ENCODE measurements around the gene PREB.
"Not testable (repeated sequence)": the region's sequence is repeated elsewhere in the genome, so short reads cannot be mapped to it uniquely, and the experiment has no call there.

Gene PREB, protein sequence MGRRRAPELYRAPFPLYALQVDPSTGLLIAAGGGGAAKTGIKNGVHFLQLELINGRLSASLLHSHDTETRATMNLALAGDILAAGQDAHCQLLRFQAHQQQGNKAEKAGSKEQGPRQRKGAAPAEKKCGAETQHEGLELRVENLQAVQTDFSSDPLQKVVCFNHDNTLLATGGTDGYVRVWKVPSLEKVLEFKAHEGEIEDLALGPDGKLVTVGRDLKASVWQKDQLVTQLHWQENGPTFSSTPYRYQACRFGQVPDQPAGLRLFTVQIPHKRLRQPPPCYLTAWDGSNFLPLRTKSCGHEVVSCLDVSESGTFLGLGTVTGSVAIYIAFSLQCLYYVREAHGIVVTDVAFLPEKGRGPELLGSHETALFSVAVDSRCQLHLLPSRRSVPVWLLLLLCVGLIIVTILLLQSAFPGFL

DNA sequence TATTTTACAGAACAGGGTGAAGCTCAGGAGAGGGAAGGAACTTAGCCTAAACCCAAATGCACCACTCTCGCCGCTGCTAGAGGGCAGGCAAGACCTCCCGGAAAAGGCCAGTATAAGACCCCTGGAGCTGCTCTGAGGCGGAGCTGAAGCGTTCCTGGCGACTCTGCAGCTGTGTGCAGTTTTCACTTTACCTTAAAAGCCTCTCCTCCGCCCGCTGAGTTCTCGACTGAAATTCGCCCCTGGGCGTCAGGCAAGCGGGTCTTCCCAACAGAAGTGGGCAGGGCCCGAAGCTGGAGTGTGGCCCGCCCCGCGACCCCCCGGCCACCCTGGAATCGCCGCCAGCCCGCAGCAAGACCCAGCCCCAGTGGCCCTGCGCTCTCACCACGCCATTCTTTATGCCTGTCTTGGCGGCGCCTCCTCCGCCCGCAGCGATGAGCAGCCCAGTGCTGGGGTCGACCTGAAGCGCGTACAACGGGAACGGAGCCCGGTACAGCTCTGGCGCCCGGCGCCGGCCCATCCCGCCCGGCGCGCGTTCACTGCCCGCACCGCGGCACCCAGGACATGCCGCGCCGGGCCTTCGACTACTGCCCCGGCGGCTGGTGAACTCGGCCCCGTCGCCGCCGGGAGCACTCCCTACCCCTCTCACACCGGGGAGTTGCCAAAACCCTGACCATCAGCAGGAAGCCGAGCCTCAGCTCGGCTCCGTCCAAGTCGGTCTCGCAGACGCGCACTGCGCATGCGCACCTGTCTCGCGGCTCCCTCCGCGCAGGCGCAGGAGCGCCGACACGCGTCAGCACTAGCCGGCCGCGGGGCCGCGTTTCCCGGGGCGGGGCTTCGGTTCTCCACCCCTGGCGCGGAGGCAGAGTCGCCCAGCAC is at the start of gene PREB:
PREB (minus strand) TSS at position 732 of the 876 bp plus-strand sequence; CDS start at position 517, 215 bp downstream.
- ATAC-seq: peak; percentile 95 to 96

DNA sequence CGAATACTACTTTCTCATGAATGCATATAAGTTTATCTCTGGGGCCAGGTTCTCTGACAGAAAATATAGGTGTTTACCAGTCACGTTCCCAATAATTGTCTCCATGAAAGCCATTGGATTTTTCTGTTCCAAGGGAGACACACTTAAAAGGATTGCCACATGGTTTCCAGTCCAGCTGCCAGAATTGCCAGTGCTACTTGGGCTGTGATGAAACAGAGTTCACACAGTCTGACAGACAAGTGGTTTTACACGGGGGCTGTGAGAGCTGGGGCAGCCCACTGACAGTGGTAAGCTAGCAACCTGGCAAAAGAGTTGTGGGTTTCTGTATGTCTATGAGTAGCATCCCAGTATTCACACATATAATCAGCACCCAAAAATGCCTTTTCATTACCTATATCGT is 49.7 kb upstream of the PREB start:
- no peak for ATAC-seq

DNA sequence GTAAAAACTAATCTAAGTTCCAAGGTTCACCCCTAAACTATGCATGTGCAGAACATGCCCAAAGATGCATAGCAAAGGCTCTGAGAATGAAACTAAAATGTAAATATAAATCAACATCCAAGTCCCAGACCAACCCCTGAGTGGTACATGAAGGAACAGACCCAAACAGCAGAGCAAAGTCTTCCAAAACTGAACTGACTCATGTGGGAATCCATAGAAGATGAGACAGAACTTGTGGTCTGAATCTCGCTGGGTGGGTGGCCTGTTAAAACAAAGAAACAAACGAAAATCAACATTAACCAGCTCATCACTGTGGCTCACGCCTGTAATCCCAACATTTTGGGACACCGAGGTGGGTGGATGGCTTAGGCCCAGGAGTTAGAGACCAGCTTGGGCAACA is 47.9 kb upstream of the PREB start:
- no peak for ATAC-seq

DNA sequence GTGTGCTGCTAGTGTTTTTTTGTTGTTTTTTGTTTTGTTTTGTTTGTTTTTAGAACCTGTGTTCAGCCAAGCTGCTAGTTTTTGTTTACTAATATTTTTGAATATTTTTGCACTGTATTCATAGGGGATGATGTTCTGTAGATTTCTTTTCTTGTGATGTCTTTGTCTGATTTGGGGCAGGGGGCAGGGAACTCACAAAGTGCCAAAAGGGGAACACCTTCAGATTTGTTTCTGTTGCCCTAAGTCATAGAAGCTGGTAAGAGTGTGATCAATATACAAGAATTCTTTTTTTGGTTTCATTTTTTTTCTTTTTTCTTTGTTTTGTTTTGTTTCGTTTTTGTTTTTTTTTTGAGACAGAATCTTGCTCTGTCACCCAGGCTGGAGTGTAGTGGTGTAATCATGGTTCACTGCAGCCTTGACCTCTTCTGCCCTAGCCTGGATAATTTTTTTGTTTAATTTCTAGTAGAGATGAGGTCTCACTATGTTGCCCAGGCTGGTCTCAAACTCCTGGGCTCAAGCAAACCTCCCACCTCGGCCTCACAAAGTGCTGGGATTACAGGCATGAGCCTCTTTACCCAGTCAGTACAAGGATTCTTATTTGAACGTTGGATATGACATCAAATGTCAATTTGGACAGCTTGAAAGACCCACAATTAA is 45.0 kb upstream of the PREB start:
- ATAC-seq: no peak

DNA sequence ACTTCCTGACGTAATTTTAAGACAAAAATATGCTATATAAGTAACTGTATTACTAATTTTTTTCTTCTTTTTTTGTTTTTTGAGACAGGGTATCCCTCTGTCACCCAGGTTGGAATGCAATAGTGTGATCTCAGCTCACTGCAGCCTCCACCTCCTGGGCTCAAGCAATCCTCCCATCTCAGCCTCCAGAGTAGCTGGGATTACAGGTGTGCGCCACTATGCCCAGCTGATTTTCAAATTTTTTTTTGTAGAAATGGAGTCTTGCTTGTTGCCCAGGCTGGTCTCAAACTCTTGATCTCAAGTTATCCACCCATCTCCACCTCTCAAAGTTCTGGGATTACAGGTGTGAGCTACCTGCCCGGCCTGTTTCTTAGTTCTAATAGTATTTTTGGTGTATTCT is 44.0 kb upstream of the PREB start:
- no peak for ATAC-seq

DNA sequence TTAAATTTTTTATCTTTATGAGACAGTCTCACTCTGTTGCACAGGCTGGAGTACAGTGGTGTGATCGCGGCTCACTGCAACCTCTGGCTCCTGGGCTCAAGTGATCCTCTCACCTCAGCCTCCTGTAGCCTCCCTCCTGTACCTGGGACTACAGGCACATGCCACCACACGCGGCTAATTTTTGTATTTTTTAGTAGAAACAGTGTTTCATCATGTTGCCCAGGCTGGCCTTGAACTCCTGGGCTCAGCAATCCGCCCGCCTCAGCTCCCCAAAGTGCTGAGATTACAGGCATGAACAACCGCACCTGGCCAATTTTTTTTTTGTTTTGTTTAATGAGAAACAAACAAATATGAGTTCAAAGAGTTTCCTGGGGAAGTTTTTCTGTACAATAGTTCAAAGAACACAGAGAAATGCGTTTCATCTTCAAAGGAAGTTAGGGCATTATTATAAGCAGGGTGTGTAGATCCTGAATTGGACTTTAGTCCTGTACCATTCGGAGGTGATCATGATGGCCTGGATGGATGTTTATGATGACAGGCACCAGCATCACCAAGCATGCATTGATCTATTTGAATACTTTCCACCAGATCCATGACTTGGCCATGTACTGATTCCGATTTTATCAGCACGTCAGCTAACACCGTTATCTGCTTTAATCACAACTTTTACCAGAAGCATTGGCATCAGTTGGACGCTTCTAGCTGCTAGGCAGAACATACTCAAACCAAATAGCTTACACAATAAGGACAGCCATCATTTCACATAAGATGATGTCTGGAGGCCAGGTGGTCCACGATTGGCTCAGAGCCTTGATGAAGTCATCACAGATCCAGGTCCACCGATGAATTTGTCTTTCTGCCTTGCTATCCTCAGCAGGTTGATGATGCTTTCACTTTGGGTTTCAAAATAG is 43.3 kb upstream of the PREB start:
- ATAC-seq: no peak

DNA sequence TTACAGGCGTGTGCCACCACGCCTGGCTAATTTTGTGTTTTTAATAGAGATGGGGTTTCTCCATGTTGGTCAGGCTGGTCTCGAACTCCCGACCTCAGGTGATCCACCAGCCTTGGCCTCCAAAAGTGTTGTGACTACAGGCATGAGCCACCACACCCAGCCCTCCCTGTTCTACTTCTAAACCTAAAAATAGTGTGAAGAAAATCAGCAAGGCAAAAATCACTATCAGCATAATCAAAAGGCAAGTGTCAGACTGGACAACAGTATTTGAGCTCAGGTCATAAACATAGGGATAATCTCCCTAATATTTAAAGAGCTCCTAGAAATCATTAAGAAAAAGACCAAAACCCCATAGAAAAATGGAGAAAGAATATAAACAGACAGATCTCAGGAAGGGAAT is 41.3 kb upstream of the PREB start:
- not testable (repeated sequence) for ATAC-seq

DNA sequence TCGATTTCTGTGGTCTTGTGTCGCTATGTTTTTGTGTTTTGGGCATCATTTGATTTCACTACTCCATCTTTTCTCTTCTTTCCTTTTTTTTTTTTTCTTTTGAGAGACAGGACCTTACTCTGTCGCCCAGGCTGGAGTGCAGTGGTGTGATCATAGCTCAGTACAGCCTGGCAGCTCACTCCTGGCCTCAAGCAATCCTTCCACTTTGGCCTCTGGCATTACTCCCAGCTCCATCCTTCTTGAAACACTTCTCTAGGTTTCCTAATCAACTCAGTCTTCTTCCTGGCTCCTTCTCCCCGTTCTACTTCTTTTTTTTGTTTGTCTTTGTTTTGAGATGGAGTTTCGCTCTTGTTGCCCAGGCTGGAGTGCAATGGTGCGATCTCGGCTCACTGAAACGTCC is 40.9 kb upstream of the PREB start:
- no peak for ATAC-seq

DNA sequence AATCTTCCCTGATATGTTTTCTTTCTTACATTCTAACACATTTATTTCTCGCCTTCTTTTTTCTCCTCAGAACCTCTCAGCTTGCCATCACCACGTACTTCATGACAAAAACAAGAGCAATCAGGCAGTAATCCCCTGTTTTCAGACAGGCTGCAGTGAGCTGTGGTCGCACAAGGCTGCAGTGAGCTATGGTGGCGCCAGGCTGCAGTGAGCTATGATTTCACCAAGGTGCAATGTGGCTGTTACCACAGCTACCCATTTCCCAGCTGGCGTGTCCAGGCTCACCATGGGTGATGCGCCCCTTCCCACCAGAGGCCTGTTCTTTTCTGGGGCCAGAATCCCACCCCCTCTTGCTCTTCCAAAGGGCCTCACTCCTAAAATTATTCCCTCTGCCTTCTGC is 40.2 kb upstream of the PREB start:
- no peak for ATAC-seq

DNA sequence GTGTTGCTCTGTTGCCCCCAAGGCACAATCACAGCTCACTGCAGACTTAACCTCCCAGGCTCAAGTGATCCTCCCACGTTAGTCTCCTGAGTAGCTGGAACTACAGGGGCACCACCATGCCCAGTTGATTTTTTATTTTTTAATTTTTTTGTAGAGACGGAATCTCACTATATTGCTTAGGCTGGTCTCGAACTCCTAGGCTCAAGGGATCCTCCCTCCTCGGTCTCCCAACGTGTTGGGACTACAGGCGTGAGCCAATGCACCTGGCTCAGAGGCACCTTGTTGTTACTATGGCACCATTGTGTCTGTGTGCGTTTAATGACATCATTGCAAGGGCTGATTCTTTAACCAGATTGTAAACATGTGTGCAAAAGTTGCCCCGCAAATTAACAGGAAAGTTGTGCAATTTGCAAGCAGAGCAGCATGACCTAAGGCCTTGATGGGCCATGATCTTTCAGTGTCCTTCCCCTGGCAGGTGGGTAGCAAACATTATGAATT is 37.0 kb upstream of the PREB start:
- ATAC-seq: no peak

DNA sequence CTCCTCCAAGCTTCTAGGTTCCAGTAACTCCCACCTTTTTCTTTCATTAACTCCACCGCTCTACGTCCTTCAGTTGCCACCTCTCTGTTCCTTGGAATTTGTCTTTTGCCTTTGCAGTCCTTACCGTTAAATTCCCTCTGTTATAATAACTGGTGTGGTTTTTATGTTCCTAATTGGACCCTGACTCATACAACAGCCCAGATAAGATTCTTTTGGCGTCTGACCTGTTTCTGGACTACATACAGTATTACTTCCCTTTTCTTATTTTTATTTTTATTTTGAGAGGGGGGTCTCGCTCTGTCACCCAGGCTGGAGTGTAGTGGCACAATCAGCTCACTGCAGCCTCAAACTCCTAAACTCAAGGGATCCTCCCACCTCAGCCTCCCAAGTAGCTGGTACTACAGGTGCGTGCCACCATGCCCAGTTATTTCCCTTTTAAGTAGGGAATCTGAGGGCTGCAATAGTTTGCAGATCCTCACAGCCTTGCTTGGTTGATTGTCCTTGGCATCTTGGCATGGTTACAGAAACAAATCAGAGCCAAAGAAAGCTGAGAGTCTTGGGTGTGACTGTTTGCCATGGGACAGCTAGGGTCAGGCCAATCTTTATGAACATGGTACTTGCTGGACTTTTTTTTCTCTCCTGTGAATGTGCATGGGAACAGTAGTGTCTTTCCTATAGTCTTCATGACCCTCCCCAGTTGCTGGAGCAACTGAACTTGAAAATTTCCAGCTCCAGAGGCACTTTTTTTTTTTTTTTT is 36.3 kb upstream of the PREB start:
- ATAC-seq: no peak

DNA sequence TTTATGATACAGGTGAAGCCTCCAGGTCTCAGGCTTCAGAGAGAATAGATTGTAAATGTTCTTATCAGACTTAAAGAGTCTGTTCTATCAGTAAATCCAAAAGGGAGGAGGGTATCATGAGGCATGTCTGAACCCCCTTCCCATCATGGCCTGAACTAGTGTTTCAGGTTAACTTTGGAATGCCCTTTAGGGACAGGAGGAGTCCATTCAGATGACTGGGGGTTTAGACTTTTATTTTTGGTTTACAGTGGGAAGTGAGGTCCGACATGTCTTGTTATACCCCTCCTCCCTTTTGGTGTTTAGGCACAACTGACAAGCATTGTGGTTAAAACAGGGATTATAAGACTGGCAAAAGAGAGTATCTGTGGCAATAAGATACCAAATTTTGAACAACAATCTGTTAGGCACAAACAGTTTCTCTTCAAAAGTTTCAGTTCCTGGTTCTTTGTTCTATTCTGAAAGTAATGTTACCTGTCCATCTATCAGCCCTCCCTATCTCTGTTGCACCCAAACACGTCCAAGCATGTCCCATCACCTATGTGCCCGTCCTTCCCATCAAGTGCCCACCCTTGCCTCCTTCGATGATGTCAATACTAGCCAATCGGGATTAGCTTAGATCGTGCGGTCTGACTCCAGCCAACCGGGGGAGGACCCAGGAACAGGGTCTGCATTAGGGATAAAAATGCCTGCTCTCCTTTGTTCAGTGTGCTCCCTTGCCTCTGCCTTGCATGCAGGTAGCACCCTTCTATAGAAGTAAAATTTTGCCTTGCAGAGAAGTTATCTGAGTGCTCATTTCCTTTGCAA is 30.7 kb upstream of the PREB start:
- ATAC-seq: no peak

DNA sequence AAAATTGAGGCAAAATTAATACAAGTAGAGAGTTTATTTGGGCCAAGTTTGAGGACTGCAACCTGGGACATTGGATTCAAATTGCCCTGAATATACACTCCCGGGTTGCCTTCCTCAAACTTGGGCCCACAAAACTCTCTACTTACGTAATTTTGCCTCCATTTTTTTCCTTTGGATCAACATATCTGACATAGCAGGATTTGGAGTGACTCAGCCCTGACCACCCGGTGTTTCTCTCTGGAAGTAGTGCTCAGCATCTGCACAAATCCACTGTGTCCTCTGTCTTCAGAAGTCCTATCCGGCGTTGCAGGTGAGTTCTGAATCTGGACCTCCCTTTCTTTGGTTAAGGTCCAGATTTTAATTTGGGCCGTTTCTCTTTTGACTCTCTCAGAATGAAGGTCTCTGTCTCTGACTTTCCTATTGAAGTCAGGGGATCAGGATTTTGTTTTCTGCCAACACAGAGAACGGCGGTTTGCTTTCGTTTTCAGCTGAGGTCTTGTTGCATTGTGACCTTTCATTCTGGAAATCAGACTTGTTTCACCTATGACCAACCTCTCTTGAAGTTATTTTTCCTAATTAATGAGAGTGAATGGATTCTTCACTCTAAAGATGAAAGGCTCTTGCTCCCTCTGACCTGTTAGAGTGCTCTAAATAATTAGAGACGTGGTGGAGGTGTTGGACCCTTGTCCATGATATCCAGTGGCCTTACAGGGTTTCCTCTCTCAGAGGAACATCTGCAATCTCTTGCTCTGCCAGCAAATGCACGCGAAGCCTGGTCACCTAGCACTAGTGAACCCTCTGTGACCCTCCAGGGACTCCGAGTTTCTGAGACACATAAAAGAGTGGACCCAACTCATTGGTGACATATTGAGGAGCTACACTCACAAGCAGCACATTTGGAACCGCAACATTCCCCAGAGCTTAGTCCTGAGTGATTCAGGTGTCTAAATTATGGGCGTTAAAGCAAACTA is 28.0 kb upstream of the PREB start:
- no peak for ATAC-seq

DNA sequence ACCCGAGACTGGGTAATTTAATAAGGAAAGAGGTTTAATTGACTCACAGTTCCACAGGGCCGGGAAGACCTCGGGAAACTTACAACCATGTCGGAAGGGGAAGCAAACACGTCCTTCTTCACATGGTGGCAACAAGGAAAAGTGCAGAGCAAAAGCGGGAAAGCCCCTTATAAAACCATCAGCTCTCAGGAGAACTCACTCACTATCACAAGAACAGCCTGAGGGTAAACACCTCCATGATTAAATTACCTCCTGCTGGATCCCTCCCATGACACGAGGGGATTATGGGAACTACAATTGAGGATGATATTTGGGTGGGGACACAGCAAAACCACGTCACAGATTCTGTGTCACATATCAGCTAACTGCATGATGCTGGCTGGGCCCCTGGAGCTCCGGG is 25.8 kb upstream of the PREB start:
- ATAC-seq: no peak

DNA sequence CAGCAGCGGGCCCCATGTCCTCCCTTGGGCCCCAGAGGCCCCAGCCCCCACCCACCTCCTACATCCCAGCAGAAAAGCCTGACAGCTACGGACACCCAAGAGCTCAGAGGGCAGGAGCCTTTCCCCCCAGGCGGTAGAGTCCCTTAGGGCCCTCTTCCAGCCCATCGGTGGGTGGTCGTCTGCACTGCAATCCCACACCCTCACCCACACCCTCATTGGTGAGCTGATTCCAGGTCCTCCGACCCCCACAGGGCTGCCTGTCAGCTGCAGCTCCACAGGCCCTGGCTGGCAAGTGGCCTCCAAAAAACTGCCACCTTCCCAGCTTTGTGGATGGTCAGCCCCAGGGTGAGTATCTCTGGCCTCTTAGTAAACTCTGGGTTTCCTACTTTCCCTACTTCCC is 24.8 kb upstream of the PREB start:
- no peak for ATAC-seq

DNA sequence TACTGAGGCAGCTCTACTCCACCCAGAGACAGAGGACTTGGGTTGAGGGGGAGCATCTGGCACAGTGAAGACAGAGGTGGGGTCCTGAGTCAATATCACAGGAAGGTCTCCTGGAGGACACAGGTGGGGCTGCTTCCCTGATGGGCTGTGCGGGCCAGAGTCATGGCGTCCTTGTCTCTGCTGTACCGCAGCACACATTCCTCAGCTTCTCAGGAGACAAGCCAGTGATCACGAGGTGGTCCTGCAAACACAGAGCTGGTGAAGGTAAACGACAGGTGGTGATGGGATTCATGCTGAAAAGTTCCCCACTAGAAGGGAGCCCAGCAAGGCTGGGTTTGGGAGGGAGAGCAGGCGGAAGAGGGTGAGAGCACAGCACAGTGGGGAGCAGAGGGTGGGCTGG is 24.0 kb upstream of the PREB start:
- ATAC-seq: no peak

DNA sequence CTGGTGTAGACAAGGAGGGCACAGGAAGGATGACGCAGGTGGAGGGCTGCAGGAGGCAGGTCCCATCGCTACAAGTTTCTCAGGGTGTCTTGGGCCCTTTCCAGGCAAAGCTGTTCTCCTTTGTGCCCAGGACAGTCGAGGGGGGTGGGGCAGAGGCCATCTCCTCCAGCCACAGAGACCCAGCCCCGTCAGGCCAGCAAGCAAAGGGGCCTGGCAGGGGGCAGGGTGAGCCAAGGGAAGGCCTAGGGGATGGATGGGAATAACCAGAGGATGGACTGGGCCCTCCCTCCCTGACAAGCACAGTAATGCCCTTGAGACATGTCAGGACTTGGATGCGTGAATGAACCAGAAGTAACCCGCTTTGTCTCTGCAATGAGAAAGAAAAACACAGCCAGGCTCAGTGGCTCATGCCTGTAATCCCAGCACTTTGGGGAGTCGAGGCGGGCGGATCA is 20.7 kb upstream of the PREB start:
- no peak for ATAC-seq

DNA sequence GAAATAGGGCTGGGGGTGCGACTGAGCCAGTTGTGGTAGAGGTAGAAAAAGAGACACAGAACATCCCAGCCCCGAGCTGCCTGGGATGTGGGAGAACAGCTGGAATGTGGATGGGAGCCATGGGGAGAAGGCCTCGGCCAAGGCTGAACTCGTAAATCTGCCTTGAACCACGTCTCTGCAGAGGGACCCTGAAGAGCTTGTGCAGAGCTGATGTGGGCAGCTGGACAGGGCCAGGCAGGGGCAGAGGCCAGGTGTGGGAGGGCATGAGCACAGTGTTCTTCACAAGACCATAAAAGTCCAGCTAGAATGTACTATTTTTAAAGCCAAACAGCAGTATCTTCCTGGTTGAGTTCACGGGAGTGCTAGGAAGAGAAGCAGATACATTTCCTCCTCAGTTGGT is 20.1 kb upstream of the PREB start:
- ATAC-seq: no peak

DNA sequence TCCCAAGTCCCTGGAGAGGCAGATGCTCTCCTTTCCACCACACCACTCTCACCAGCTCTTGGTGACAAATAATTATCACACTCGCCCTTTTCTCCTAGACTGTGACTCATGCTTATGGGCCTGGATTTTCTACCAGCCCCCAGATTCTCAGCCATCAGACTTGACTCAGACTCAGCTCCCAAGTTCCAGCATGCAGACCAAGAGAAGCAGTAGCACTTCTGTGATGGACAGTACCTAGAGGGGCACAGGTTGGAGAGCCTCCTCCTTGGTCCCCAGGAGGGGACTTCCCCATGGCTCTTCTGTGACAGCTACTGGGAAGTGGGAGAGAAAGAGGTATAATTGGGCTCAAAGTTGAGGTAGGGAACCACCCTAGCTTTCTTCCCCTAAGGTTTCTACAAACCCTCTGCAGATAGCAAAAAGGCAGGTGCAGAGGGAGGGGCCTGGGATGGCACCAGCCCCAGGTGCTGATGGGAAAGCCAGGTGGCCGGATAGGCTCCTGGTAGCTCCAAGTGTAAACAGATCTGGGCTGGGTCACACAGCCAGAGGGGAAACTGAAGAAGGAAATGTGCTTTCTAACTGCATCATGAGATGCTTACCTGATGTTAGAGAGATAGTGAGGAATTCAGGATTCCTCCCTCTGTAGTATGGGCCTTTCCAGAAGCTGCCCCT is 18.5 kb upstream of the PREB start:
- ATAC-seq: no peak
